Activated CD8-positive, alpha-beta memory T cell treated with anti-CD3 and anti-CD28 coated beads, Interleukin-2, amount 50 U/mL, for 24 hours (primary cell): ENCODE data around the gene RECQL.
"Not testable (repeated sequence)": the region's sequence is repeated elsewhere in the genome, so short reads cannot be mapped to it uniquely, and the experiment has no call there.

ENCODE experiments used
- DNase-seq: peaks from one replicate; pipeline ENCODE4 v3.0.0-alpha.2; 2020; ENCODE audit errors: extremely low read depth

The RECQL gene

GRCh38 chr12:21502164-21502496 is 695 bp upstream of the RECQL start:
- peak; percentile 10 for DNase-seq

GRCh38 chr12:21500786-21501257 is 613 bp downstream of the RECQL start:
- DNase-seq = no peak

GRCh38 chr12:21499765-21500164 is 1.7 kb downstream of the RECQL start:
- no peak for DNase-seq

- DNase-seq = no peak
These were observed 15.4 kb downstream of the RECQL start for GRCh38 chr12:21485998-21486397.

- no peak for DNase-seq
These were observed 17.9 kb downstream of the RECQL start for GRCh38 chr12:21483531-21483930.

GRCh38 chr12:21478756-21479455 is 22.5 kb downstream of the RECQL start:
- no peak for DNase-seq

- DNase-seq = no peak
These were observed 24.5 kb downstream of the RECQL start for GRCh38 chr12:21476949-21477348.

GRCh38 chr12:21475552-21475951 is 25.9 kb downstream of the RECQL start:
- no peak for DNase-seq

GRCh38 chr12:21472197-21472823 is 29.1 kb downstream of the RECQL start:
- DNase-seq = no peak

- DNase-seq = no peak
These were observed 30.1 kb downstream of the RECQL start for GRCh38 chr12:21471294-21471693.

GRCh38 chr12:21467334-21467733 is 34.1 kb downstream of the RECQL start:
- DNase-seq = not testable (repeated sequence)

- no peak for DNase-seq
These were observed 42.0 kb downstream of the RECQL start for GRCh38 chr12:21459474-21459873.

- DNase-seq = peak; percentile 17
These were observed 45.1 kb downstream of the RECQL start for GRCh38 chr12:21456291-21456780.

GRCh38 chr12:21453312-21453852 is 48.1 kb downstream of the RECQL start:
- no peak for DNase-seq

- DNase-seq = no peak
These were observed 49.9 kb downstream of the RECQL start for GRCh38 chr12:21451529-21451928.

- DNase-seq = no peak
These were observed 57.0 kb downstream of the RECQL start for GRCh38 chr12:21444193-21445146.

GRCh38 chr12:21439347-21439746 is 62.1 kb downstream of the RECQL start:
- no peak for DNase-seq

- DNase-seq = no peak
These were observed 62.8 kb downstream of the RECQL start for GRCh38 chr12:21438643-21439042.

- no peak for DNase-seq
These were observed 66.7 kb downstream of the RECQL start for GRCh38 chr12:21434699-21435098.

GRCh38 chr12:21433525-21433924 is 67.9 kb downstream of the RECQL start:
- no peak for DNase-seq

GRCh38 chr12:21429994-21430393 is 71.4 kb downstream of the RECQL start:
- DNase-seq = no peak

GRCh38 chr12:21428241-21428640 is 73.2 kb downstream of the RECQL start:
- DNase-seq = no peak
